Gastrocnemius medialis (tissue), 4 donors: ENCODE measurements around the gene MBTPS1. TPM values are rescaled to one million over a fixed set of nuclear protein-coding genes. Genes with fewer than 3 reads are reported as not detected.

ENCODE experiments used
- ATAC-seq, 2 donors: fragments of 150-250 bp; one replicate each; pipeline ENCODE4 v1.9.1; 2016
- DNase-seq, 2 donors: peaks; one replicate each; pipeline ENCODE4 v3.0.0-alpha.2; 2019
- H3K27ac ChIP-seq, 4 donors: fragments of 200-600 bp; sonication (generic); 1 replicate in 1 of 4; 2 replicates in 3 of 4; pipeline ENCODE4 v1.5.1; 2016 to 2018; ENCODE audit warnings: mild to moderate bottlenecking in 2 of 4, moderate library complexity in 1 of 4
- H3K27me3 ChIP-seq, 3 donors: fragments of 200-600 bp; sonication (generic) in 2 of 3; 1 replicate in 1 of 3; 2 replicates in 2 of 3; pipeline versions ENCODE4 v1.5.1 to v1.6.0; 2016 to 2019; ENCODE audit warnings: mild to moderate bottlenecking in 1 of 3, moderate library complexity in 1 of 3
- H3K36me3 ChIP-seq, 2 donors: fragments of 200-600 bp; sonication (generic) in 1 of 2; one replicate each; pipeline ENCODE4 v1.5.1; 2017 to 2018
- H3K4me1 ChIP-seq, 2 donors: fragments of 200-600 bp; sonication (generic) in 1 of 2; one replicate each; pipeline ENCODE4 v1.5.1; 2016 to 2017; ENCODE audit warnings: mild to moderate bottlenecking in 2 of 2
- H3K4me3 ChIP-seq, 4 donors: fragments of 200-600 bp; sonication (generic) in 3 of 4; 1 replicate in 1 of 4; 2 replicates in 3 of 4; pipeline ENCODE4 v1.5.1; 2016 to 2019; ENCODE audit warnings: mild to moderate bottlenecking in 2 of 4
- H3K9me3 ChIP-seq, 3 donors: fragments of 200-600 bp; sonication (generic) in 2 of 3; 1 replicate in 1 of 3; 2 replicates in 2 of 3; pipeline ENCODE4 v1.5.1; 2016 to 2019
- CTCF ChIP-seq, 5 experiments: fragments of 450-650 bp in 3 of 5; fragments of 200-600 bp in 2 of 5; sonication (generic) in 2 of 5; IDR thresholded peaks in 4 of 5; conservative IDR thresholded peaks in 1 of 5; 1 replicate in 4 of 5; 2 replicates in 1 of 5; pipeline ENCODE4 v1.5.1; 2016 to 2019; ENCODE audit warnings: antibody characterized with exemption in 5 of 5, mild to moderate bottlenecking in 3 of 5, moderate library complexity in 3 of 5
- POLR2A ChIP-seq, 2 donors: fragments of 450-650 bp; IDR thresholded peaks; one replicate each; pipeline ENCODE4 v1.6.1; 2017; ENCODE audit warnings: antibody characterized with exemption in 2 of 2, mild to moderate bottlenecking in 2 of 2, moderate library complexity in 2 of 2
- in situ Hi-C, 4 donors: fragments of 200-750 bp; cut with MboI; loops; one replicate each; pipeline versions ENCODE4 v1.15.0 to v1.8.0; 2017; ENCODE audit warnings: low sequenced_read_pairs in 4 of 4
- intact Hi-C: fragments of 100-400 bp; cut with DNase I; formaldehyde crosslinking; loops from one replicate; pipeline ENCODE4 v1.15.1; 2023; ENCODE audit warnings: low total_unique reads
- total RNA-seq, 4 donors: library from RNA; depleted of rRNA; stranded (reverse); fragments of >200 nt; gene quantifications; one replicate each; pipeline versions ENCODE4 v1.1.0 to v1.2.3, GENCODE V29; 2016

The MBTPS1 gene
- total RNA-seq, 4 donors from 2014 or later = 28.8 to 44.3 (median 38.5) TPM

- Histone ChIP-seq H3K4me3 (no peak overlapping the region), H3K27ac (no peak overlapping the region), H3K36me3 (peaks cover 3 to 97% of the 10 kb centered on the region in 2 donors), H3K27me3 (no peaks in the 10 kb centered on the region), H3K9me3 (no peaks in the 10 kb centered on the region), H3K4me1 (no peaks in the 10 kb centered on the region)
- TF ChIP-seq POLR2A (IDR thresholded peaks at IDR 0.05) (no peak), CTCF (IDR thresholded peaks at IDR 0.05 in 4 of 5, conservative IDR thresholded peaks at IDR 0.05 in 1 of 5) (no peak)
- intact Hi-C loops (no loop called here), in situ Hi-C loops (loop anchor here (5.0 to 25.0 kb wide), 6 partner anchors 97 to 247 kb away; partner anchors contain the start of genes NECAB2 (in 2 of the 4) and OSGIN1 (in 2 of the 4))
- DNase-seq = no peak
- no peak for ATAC-seq
Measured at GRCh38 chr16:84061236-84061819, 55.4 kb downstream of the MBTPS1 start.

GRCh38 chr16:84059946-84060901, 56.5 kb downstream of the MBTPS1 start:
- TF ChIP-seq CTCF (IDR thresholded peaks at IDR 0.05 in 4 of 5, conservative IDR thresholded peaks at IDR 0.05 in 1 of 5) (no peak), POLR2A (IDR thresholded peaks at IDR 0.05) (no peak)
- ATAC-seq = no peak
- Histone ChIP-seq H3K27me3 (no peaks in the 10 kb centered on the region), H3K27ac (no peak overlapping the region), H3K36me3 (peaks cover 3 to 97% of the 10 kb centered on the region in 2 donors), H3K4me3 (no peak overlapping the region), H3K4me1 (no peaks in the 10 kb centered on the region), H3K9me3 (no peaks in the 10 kb centered on the region)
- in situ Hi-C loops (loop anchor here (5.0 to 25.0 kb wide), 7 partner anchors 85 to 245 kb away; partner anchors contain the start of genes NECAB2 (in 2 of the 4) and OSGIN1 (in 2 of the 4)), intact Hi-C loops (no loop called here)
- no peak for DNase-seq

- no peak for DNase-seq
Measured at GRCh38 chr16:84059111-84059510, 57.6 kb downstream of the MBTPS1 start.

GRCh38 chr16:84058664-84059063, 58.1 kb downstream of the MBTPS1 start:
- in situ Hi-C loops (loop anchor here in 2 of 4 donors (10.0 to 25.0 kb wide), 2 partner anchors 84 to 96 kb away; partner anchors contain the start of genes NECAB2 (in 1 of the 2) and OSGIN1 (in 1 of the 2)), intact Hi-C loops (no loop called here)
- no peak for DNase-seq
- Histone ChIP-seq H3K27ac (no peak overlapping the region), H3K27me3 (no peaks in the 10 kb centered on the region), H3K4me1 (no peaks in the 10 kb centered on the region), H3K4me3 (no peak overlapping the region), H3K9me3 (no peaks in the 10 kb centered on the region), H3K36me3 (peaks cover 3 to 97% of the 10 kb centered on the region in 2 donors)
- TF ChIP-seq POLR2A (IDR thresholded peaks at IDR 0.05) = no peak
- TF ChIP-seq CTCF (IDR thresholded peaks at IDR 0.05 in 4 of 5, conservative IDR thresholded peaks at IDR 0.05 in 1 of 5) = no peak
- no peak for ATAC-seq

More at GRCh38 chr16:84059111-84059510, 57.6 kb downstream of the MBTPS1 start:
- in situ Hi-C loops = loop anchor here in 2 of 4 donors (10.0 to 25.0 kb wide), 2 partner anchors 84 to 97 kb away; partner anchors contain the start of genes NECAB2 (in 1 of the 2) and OSGIN1 (in 1 of the 2)
- Histone ChIP-seq H3K27ac (no peak overlapping the region), H3K36me3 (peaks cover 3 to 97% of the 10 kb centered on the region in 2 donors), H3K4me1 (no peaks in the 10 kb centered on the region), H3K27me3 (no peaks in the 10 kb centered on the region), H3K4me3 (no peak overlapping the region), H3K9me3 (no peaks in the 10 kb centered on the region)
- no peak for ATAC-seq
- intact Hi-C loops = no loop called here
- TF ChIP-seq POLR2A (IDR thresholded peaks at IDR 0.05) (no peak), CTCF (IDR thresholded peaks at IDR 0.05 in 4 of 5, conservative IDR thresholded peaks at IDR 0.05 in 1 of 5) (no peak)
